ENCODE data around the gene ITPRIPL2. TPM values are rescaled to one million over a fixed set of nuclear protein-coding genes. Genes with fewer than 3 reads are reported as not detected.

Gene ITPRIPL2
- total and polyA plus RNA-seq, 12 donors = 7.7 to 121 (median 53.6) TPM

- peak in 1 of 7 donors; percentile 45 for DNase-seq
- WGBS, 4 donors = 92 to 94% (median 93%) methylated on average over 5 of the region's 5 CpGs
Measured at GRCh38 chr16:19084879-19085278, 28.9 kb upstream of the ITPRIPL2 start.

GRCh38 chr16:19085679-19086200, 28.0 kb upstream of the ITPRIPL2 start:
- DNase-seq = peak in 6 of 7 donors; percentile 27 to 58 (median 46)
- peaks cover 9 to 14% of the 10 kb centered on the region in 2 donors for H3K4me1 ChIP-seq (replicated peaks in 1 of 2)
- H3K27me3 ChIP-seq = no peaks in the 10 kb centered on the region
- peak overlapping the region in 1 of 4 donors; percentile 55 for H3K4me3 ChIP-seq
- no peak overlapping the region for H3K27ac ChIP-seq
- TF ChIP-seq POLR2A (IDR thresholded peaks at IDR 0.05) (no peak), CTCF (IDR thresholded peaks at IDR 0.05) (no peak)
- H3K9me3 ChIP-seq (replicated peaks in 1 of 3) = no peaks in the 10 kb centered on the region
- whole genome bisulfite sequencing, 4 donors = 34 to 64% (median 41%) methylated on average over 7 to 8 of the region's 8 CpGs
- H3K36me3 ChIP-seq (replicated peaks in 1 of 2) = no peaks in the 10 kb centered on the region
- intact Hi-C loops (cut with DNase I) = loop anchor here (2.0 to 10.0 kb wide), 6 partner anchors 82 to 419 kb away; partner anchors contain the start of gene SYT17 (in 1 of the 2)

More at GRCh38 chr16:19084879-19085278, 28.9 kb upstream of the ITPRIPL2 start:
- Histone ChIP-seq H3K27ac (no peak overlapping the region), H3K4me3 (no peak overlapping the region), H3K9me3 (replicated peaks in 1 of 3) (no peaks in the 10 kb centered on the region), H3K27me3 (no peaks in the 10 kb centered on the region), H3K36me3 (replicated peaks in 1 of 2) (no peaks in the 10 kb centered on the region), H3K4me1 (replicated peaks in 1 of 2) (peaks cover 9 to 14% of the 10 kb centered on the region in 2 donors)
- intact Hi-C loops (cut with DNase I) = loop anchor here (5.0 to 10.0 kb wide), 4 partner anchors 82 to 420 kb away; partner anchors contain the start of gene SYT17 (in 1 of the 2)
- TF ChIP-seq CTCF (IDR thresholded peaks at IDR 0.05) = no peak
- no peak for TF ChIP-seq POLR2A (IDR thresholded peaks at IDR 0.05)

GRCh38 chr16:19086322-19087199, 27.2 kb upstream of the ITPRIPL2 start:
- peak; percentile 74 to 89 (median 84) for DNase-seq

More at GRCh38 chr16:19086322-19087199, 27.2 kb upstream of the ITPRIPL2 start:
- intact Hi-C loops (cut with DNase I) = loop anchor here (2.0 to 10.0 kb wide), 6 partner anchors 81 to 418 kb away; partner anchors contain the start of gene SYT17 (in 1 of the 2)
- no peaks in the 10 kb centered on the region for H3K9me3 ChIP-seq (replicated peaks in 1 of 3)
- WGBS, 4 donors = 6 to 19% (median 8%) methylated on average over 26 to 52 of the region's 52 CpGs
- peak overlapping the region in 1 of 5 donors; percentile 18 for H3K27ac ChIP-seq
- no peaks in the 10 kb centered on the region for H3K27me3 ChIP-seq
- peaks cover 9 to 14% of the 10 kb centered on the region in 2 donors for H3K4me1 ChIP-seq (replicated peaks in 1 of 2)
- H3K4me3 ChIP-seq = peak overlapping the region in 2 of 4 donors; percentile 10 to 55
- TF ChIP-seq POLR2A (IDR thresholded peaks at IDR 0.05) (peak in 1 of 2 donors; percentile 11), CTCF (IDR thresholded peaks at IDR 0.05) (peak; percentile 89 to 99 (median 98))
- no peaks in the 10 kb centered on the region for H3K36me3 ChIP-seq (replicated peaks in 1 of 2)
